ENCODE results near the gene ROPN1L. TPM values are rescaled to one million over a fixed set of nuclear protein-coding genes. Genes with fewer than 3 reads are reported as not detected.

Gene ROPN1L
- total and polyA plus RNA-seq, 10 of the 15 experiments (the other 5 are each of a cell fraction or from before 2014, with no cell fraction given) = 0.07 to 0.38 (median 0.22) TPM; not detected in 6

DNA sequence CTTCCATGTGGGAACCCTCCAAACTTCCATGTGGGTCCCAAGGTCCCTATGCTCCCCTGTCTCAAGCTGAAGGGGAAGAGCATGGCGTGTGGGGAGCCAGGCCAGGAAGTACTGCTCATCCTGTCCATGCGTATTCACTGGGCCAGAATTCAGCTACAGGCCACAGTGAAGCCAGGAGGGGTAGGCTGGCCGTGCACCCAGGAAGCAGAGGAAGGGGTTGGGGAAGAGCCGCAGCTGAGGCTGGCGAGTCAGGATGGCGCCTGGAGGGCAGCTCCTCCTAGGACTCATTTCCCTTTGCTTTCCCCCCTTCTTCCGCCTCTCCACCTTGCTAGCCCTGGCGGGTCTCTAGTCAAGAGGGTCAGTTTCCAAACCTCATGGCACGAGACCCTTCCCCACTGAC lies 57.4 kb downstream of the ROPN1L start:
- Histone ChIP-seq H3K36me3 (ENCODE audit: control insufficient read depth in 2 of 2, insufficient read depth in 2 of 2, low read length in 1 of 2) (no peaks in the 10 kb centered on the region), H3K27ac (ENCODE audit: control insufficient read depth, insufficient read depth) (no peak overlapping the region), H3K4me2 (ENCODE audit: control insufficient read depth, insufficient read depth) (no peak overlapping the region), H3K4me3 (no peak overlapping the region), H4K20me1 (ENCODE audit: control insufficient read depth, insufficient read depth) (no peaks in the 10 kb centered on the region), H3K4me1 (ENCODE audit: control insufficient read depth, insufficient read depth, low read length) (peaks cover 1% of the 10 kb centered on the region; the same call in 1 of the 2 replicates), H3K27me3 (replicated peaks in 1 of 2; ENCODE audit: control insufficient read depth in 2 of 2, insufficient read depth in 2 of 2, low read length in 1 of 2) (no peaks in the 10 kb centered on the region), H3K9ac (ENCODE audit: control insufficient read depth, insufficient read depth, low read length) (no peak overlapping the region), H3K79me2 (ENCODE audit: control insufficient read depth, insufficient read depth, low read length) (no peaks in the 10 kb centered on the region), H2AFZ (ENCODE audit: control insufficient read depth, low read depth, low read length) (no peak overlapping the region), H3K9me3 (replicated peaks; ENCODE audit: control insufficient read depth, insufficient read depth, low read length) (peaks cover 6% of the 10 kb centered on the region)
- no peak for ATAC-seq
- ChIA-PET SMC1A (ENCODE audit: uncharacterized antibody, unreplicated experiment) (interaction anchor here (0.9 to 1.1 kb wide), 2 partner anchors 58 to 128 kb away, joined by 3 read pairs; no protein-coding TSS in a partner anchor), CTCF (no interaction called here), POLR2A (no interaction called here), RAD21 (ENCODE audit: unreplicated experiment) (no interaction called here)
- 62% methylated on average over 9 of the region's 9 CpGs for WGBS (ENCODE audit: insufficient coverage, insufficient replicate concordance, low lambda C conversion rate, missing lambda C conversion rate)
- TF ChIP-seq HCFC1 (IDR thresholded peaks at IDR 0.05; ENCODE audit: low read length) (no peak), ATF7 (IDR thresholded peaks at IDR 0.05; ENCODE audit: low read depth) (no peak), ZNF274 (IDR thresholded peaks at IDR 0.05; ENCODE audit: insufficient read depth, insufficient read length) (no peak), RAD21 (IDR thresholded peaks at IDR 0.05; ENCODE audit: insufficient read depth, low read depth, low read length) (no peak), SMAD5 (IDR thresholded peaks at IDR 0.05; ENCODE audit: low read depth) (no peak), CBX3 (IDR thresholded peaks at IDR 0.05; ENCODE audit: borderline replicate concordance, low read depth) (no peak), NR2C1 (IDR thresholded peaks at IDR 0.05) (no peak), SREBF2 (IDR thresholded peaks at IDR 0.05; ENCODE audit: low read length) (no peak)
- TF ChIP-seq, protein P1, sequence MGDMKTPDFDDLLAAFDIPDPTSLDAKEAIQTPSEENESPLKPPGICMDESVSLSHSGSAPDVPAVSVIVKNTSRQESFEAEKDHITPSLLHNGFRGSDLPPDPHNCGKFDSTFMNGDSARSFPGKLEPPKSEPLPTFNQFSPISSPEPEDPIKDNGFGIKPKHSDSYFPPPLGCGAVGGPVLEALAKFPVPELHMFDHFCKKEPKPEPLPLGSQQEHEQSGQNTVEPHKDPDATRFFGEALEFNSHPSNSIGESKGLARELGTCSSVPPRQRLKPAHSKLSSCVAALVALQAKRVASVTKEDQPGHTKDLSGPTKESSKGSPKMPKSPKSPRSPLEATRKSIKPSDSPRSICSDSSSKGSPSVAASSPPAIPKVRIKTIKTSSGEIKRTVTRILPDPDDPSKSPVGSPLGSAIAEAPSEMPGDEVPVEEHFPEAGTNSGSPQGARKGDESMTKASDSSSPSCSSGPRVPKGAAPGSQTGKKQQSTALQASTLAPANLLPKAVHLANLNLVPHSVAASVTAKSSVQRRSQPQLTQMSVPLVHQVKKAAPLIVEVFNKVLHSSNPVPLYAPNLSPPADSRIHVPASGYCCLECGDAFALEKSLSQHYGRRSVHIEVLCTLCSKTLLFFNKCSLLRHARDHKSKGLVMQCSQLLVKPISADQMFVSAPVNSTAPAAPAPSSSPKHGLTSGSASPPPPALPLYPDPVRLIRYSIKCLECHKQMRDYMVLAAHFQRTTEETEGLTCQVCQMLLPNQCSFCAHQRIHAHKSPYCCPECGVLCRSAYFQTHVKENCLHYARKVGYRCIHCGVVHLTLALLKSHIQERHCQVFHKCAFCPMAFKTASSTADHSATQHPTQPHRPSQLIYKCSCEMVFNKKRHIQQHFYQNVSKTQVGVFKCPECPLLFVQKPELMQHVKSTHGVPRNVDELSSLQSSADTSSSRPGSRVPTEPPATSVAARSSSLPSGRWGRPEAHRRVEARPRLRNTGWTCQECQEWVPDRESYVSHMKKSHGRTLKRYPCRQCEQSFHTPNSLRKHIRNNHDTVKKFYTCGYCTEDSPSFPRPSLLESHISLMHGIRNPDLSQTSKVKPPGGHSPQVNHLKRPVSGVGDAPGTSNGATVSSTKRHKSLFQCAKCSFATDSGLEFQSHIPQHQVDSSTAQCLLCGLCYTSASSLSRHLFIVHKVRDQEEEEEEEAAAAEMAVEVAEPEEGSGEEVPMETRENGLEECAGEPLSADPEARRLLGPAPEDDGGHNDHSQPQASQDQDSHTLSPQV (IDR thresholded peaks at IDR 0.05) = no peak
- intact Hi-C loops (cut with micrococcal nuclease; ENCODE audit: unreplicated experiment) (no loop called here), in situ Hi-C loops (cut with MboI) (no loop called here)
- no TSS peak for BruUV-seq (replicated peaks)
- FAIRE-seq = no peak
- no peak for DNase-seq (ENCODE audit: low read depth, low spot score)

Measured in GM12878 (cell line).